OCI-LY1 (cell line): Measurements from ENCODE around the gene CWH43.

Source experiments
- CTCF ChIP-seq: fragments of 200-600 bp; sonication (generic), shearing (Covaris generic); IDR thresholded peaks from 2 replicates; pipeline ENCODE4 v1.5.1; 2017; ENCODE audit warnings: mild to moderate bottlenecking, antibody characterized with exemption, low read length, moderate library complexity, mixed read lengths
- EZH2 ChIP-seq: fragments of 200-600 bp; sonication (generic), shearing (Covaris generic); IDR thresholded peaks from 2 replicates; pipeline ENCODE4 v1.8.0; 2017; ENCODE audit warnings: borderline replicate concordance, mixed run types, mild to moderate bottlenecking, antibody characterized with exemption, low read length, moderate library complexity, mixed read lengths

- TF ChIP-seq EZH2 = no peak
- TF ChIP-seq CTCF = no peak
These were observed 25.0 kb upstream of the CWH43 start for GRCh38 chr4:48960988-48961635.
